Nephron (organoid): ENCODE results near the gene CLDN20.

ENCODE experiments used
- H3K27ac Mint-ChIP-seq, 3 experiments: 2 replicates each; pipeline ENCODE4 v1.8.0; 2020; ENCODE audit warnings: mixed read lengths in 3 of 3, mild to moderate bottlenecking in 2 of 3, moderate library complexity in 1 of 3
- H3K27me3 Mint-ChIP-seq: 2 replicates; pipeline ENCODE4 v1.8.0; 2021; ENCODE audit warnings: low read depth, mild to moderate bottlenecking, moderate library complexity, mixed read lengths
- H3K36me3 Mint-ChIP-seq: 2 replicates; pipeline ENCODE4 v1.8.0; 2020; ENCODE audit warnings: low read depth, mixed read lengths
- H3K4me1 Mint-ChIP-seq: 2 replicates; pipeline ENCODE4 v1.8.0; 2020; ENCODE audit warnings: mixed read lengths
- H3K4me3 Mint-ChIP-seq, 3 experiments: 2 replicates each; pipeline ENCODE4 v1.8.0; 2020; ENCODE audit warnings: mild to moderate bottlenecking in 3 of 3, mixed read lengths in 3 of 3, moderate library complexity in 2 of 3
- H3K9me3 Mint-ChIP-seq: 2 replicates; pipeline ENCODE4 v1.8.0; 2020; ENCODE audit warnings: mixed read lengths
- CTCF ChIP-seq, 3 experiments: fragments of 200-600 bp; sonication (generic); IDR thresholded peaks; one replicate each; pipeline ENCODE4 v1.5.0; 2021; ENCODE audit warnings: antibody characterized with exemption in 3 of 3; ENCODE audit not compliant: unreplicated experiment in 3 of 3

CLDN20 gene

GRCh38 chr6:155221086-155221485 is 42.7 kb upstream of the CLDN20 start:
- Mint-ChIP-seq H3K4me3 (no peak overlapping the region), H3K9me3 (no peaks in the 10 kb centered on the region), H3K27me3 (no peaks in the 10 kb centered on the region), H3K36me3 (peaks cover 7% of the 10 kb centered on the region), H3K4me1 (no peaks in the 10 kb centered on the region), H3K27ac (peak overlapping the region in 1 of 3 experiments; percentile 51)
- no peak for TF ChIP-seq CTCF (IDR thresholded peaks at IDR 0.05; ENCODE audit: unreplicated experiment in 3 of 3)

- no peak for TF ChIP-seq CTCF (IDR thresholded peaks at IDR 0.05; ENCODE audit: unreplicated experiment in 3 of 3)
- Mint-ChIP-seq H3K9me3 (no peaks in the 10 kb centered on the region), H3K4me3 (no peak overlapping the region), H3K4me1 (no peaks in the 10 kb centered on the region), H3K27ac (no peak overlapping the region), H3K36me3 (peaks cover 10% of the 10 kb centered on the region), H3K27me3 (no peaks in the 10 kb centered on the region)
These were observed 41.3 kb upstream of the CLDN20 start for GRCh38 chr6:155222506-155222905.

- Mint-ChIP-seq H3K27ac (no peak overlapping the region), H3K9me3 (no peaks in the 10 kb centered on the region), H3K27me3 (peaks cover 3% of the 10 kb centered on the region), H3K4me1 (no peaks in the 10 kb centered on the region), H3K36me3 (peaks cover 10% of the 10 kb centered on the region), H3K4me3 (no peak overlapping the region)
- no peak for TF ChIP-seq CTCF (IDR thresholded peaks at IDR 0.05; ENCODE audit: unreplicated experiment in 3 of 3)
These were observed 40.0 kb upstream of the CLDN20 start for GRCh38 chr6:155223646-155224451.

GRCh38 chr6:155224618-155225017 is 39.2 kb upstream of the CLDN20 start:
- Mint-ChIP-seq H3K36me3 (peaks cover 8% of the 10 kb centered on the region), H3K9me3 (no peaks in the 10 kb centered on the region), H3K4me1 (no peaks in the 10 kb centered on the region), H3K4me3 (no peak overlapping the region), H3K27me3 (peaks cover 3% of the 10 kb centered on the region), H3K27ac (no peak overlapping the region)
- no peak for TF ChIP-seq CTCF (IDR thresholded peaks at IDR 0.05; ENCODE audit: unreplicated experiment in 3 of 3)

GRCh38 chr6:155227046-155227445 is 36.8 kb upstream of the CLDN20 start:
- Mint-ChIP-seq H3K4me3 (no peak overlapping the region), H3K27ac (no peak overlapping the region), H3K9me3 (no peaks in the 10 kb centered on the region), H3K4me1 (no peaks in the 10 kb centered on the region), H3K27me3 (peaks cover 7% of the 10 kb centered on the region), H3K36me3 (peaks cover 12% of the 10 kb centered on the region)
- TF ChIP-seq CTCF (IDR thresholded peaks at IDR 0.05; ENCODE audit: unreplicated experiment in 3 of 3) = no peak
